K562 (cell line): ENCODE data around the gene MRPS33. TPM values are rescaled to one million over a fixed set of nuclear protein-coding genes. Genes with fewer than 3 reads are reported as not detected.
A peak's percentile ranks its signal among the peaks of the same experiment; 100 is the strongest.

Experiments
- CBX5 ChIP-seq: IDR thresholded peaks from 2 replicates; pipeline ENCODE4 v1.6.1; 2014; ENCODE audit warnings: low read depth, borderline replicate concordance
- CREB3L1 ChIP-seq: fragments of 450-650 bp; IDR thresholded peaks from 2 replicates; pipeline ENCODE4 v1.6.1; 2014; ENCODE audit warnings: low read depth, mild to moderate bottlenecking, moderate library complexity, borderline replicate concordance
- DEAF1 ChIP-seq: fragments of 450-650 bp; formaldehyde crosslinking; IDR thresholded peaks from 2 replicates; pipeline ENCODE4 v1.4.0; 2020; ENCODE audit warnings: mild to moderate bottlenecking, moderate library complexity
- EP400 ChIP-seq: fragments of 450-650 bp; IDR thresholded peaks from 2 replicates; pipeline ENCODE4 v1.6.1; 2017; ENCODE audit warnings: antibody characterized with exemption, mild to moderate bottlenecking, moderate library complexity
- HNRNPL ChIP-seq: fragments of 200-400 bp; formaldehyde crosslinking; IDR thresholded peaks from 2 replicates; pipeline ENCODE4 v1.6.1; 2017; ENCODE audit warnings: low read depth, mild to moderate bottlenecking, low read length
- KDM1A ChIP-seq, 2 experiments: fragments of 450-650 bp; IDR thresholded peaks; 2 replicates each; pipeline ENCODE4 v1.6.1; 2016; ENCODE audit warnings: mild to moderate bottlenecking in 2 of 2
- KLF13 ChIP-seq: fragments of 450-650 bp; IDR thresholded peaks from 2 replicates; pipeline ENCODE4 v1.6.1; 2016; ENCODE audit warnings: missing genetic modification characterization, low read depth, mild to moderate bottlenecking, missing compliant biosample characterization, moderate library complexity, borderline replicate concordance
- KLF6 ChIP-seq: fragments of 250-450 bp; sonication (Bioruptor Pico); IDR thresholded peaks from 2 replicates; pipeline ENCODE4 v1.4.0; 2020; ENCODE audit warnings: mild to moderate bottlenecking, moderate library complexity, borderline replicate concordance
- PHF21A ChIP-seq: fragments of 450-650 bp; IDR thresholded peaks from 2 replicates; pipeline ENCODE4 v1.6.1; 2017; ENCODE audit warnings: low read depth, borderline replicate concordance
- RBM14 ChIP-seq: fragments of 200-400 bp; formaldehyde crosslinking; IDR thresholded peaks from 2 replicates; pipeline ENCODE4 v1.6.1; 2018; ENCODE audit warnings: low read depth, mild to moderate bottlenecking, low read length, moderate library complexity, borderline replicate concordance; ENCODE audit not compliant: insufficient read depth
- RFX5 ChIP-seq: IDR thresholded peaks from 2 replicates; pipeline ENCODE4 v1.6.1; 2011; ENCODE audit warnings: low read depth, mild to moderate bottlenecking, improper control_type of control experiment, low read length
- RREB1 ChIP-seq: fragments of 250-450 bp; sonication (Bioruptor Pico); IDR thresholded peaks from 2 replicates; pipeline ENCODE4 v1.4.0; 2020
- SIN3B ChIP-seq: fragments of 450-650 bp; IDR thresholded peaks from 2 replicates; pipeline ENCODE4 v1.6.1; 2017; ENCODE audit warnings: low read depth, mild to moderate bottlenecking, moderate library complexity
- SRSF9 ChIP-seq: fragments of 200-400 bp; formaldehyde crosslinking; IDR thresholded peaks from 2 replicates; pipeline ENCODE4 v1.6.1; 2017; ENCODE audit warnings: low read depth, low read length, borderline replicate concordance
- STAT5A ChIP-seq: IDR thresholded peaks from 2 replicates; pipeline ENCODE4 v1.6.1; 2012; ENCODE audit warnings: low read length, inconsistent platforms, borderline replicate concordance
- ZNF395 ChIP-seq: fragments of 200-800 bp; sonication (Bioruptor generic); IDR thresholded peaks from 2 replicates; pipeline ENCODE4 v1.6.1; 2017; ENCODE audit warnings: missing genetic modification characterization, missing compliant biosample characterization
- polyA plus RNA-seq, 8 experiments: library from polyadenylated mRNA; depleted of rRNA in 4 of 8; stranded (reverse) in 5 of 8; unstranded in 3 of 8; fragments of >200 nt; fragmentation: Nextera tagmentation in 2 of 8; fragmentation: Illumina TruSeq in 1 of 8; extraction: Ambion mirVana in 2 of 8; extraction: Trizol in 1 of 8; gene quantifications; 2 replicates each; pipeline versions ENCODE4 v1.2.1 to v1.2.3, GENCODE V29; 2011 to 2014; ENCODE audit warnings: inconsistent platforms in 1 of 8, missing spikeins in 1 of 8
- total RNA-seq, 7 experiments: library from RNA; depleted of rRNA in 6 of 7; stranded (reverse); fragments of >200 nt in 6 of 7; fragmentation: Illumina TruSeq in 2 of 7; extraction: Trizol in 2 of 7; gene quantifications; 2 replicates each; pipeline versions ENCODE4 v1.2.1 to v1.2.3, GENCODE V29; 2011 to 2021; ENCODE audit warnings: low replicate concordance in 1 of 7

MRPS33 gene
- total and polyA plus RNA-seq, 9 of the 15 experiments (the other 6 are each of a cell fraction or from before 2014, with no cell fraction given) = 81.1 to 442 (median 149) TPM

- TF ChIP-seq ZNF395 (CRISPR knock-in tag) (no peak; the same call in 1 of the 2 replicates), HNRNPL (no peak), SRSF9 (no peak), STAT5A (peak; percentile 62; the same call in 1 of the 2 replicates), EP400 (peak; percentile 99), RBM14 (no peak), DEAF1 (CRISPR knock-in tag) (no peak), KLF6 (no peak), CBX5 (peak; percentile 79), SIN3B (peak; percentile 82; the same call in 1 of the 2 replicates), PHF21A (peak; percentile 41; the same call in 1 of the 2 replicates), KDM1A (IDR thresholded peaks at IDR 0.05) (peak in 1 of 2 experiments; percentile 90; a peak in 1 of 4 replicates), RFX5 (no peak), KLF13 (peak; percentile 11; the same call in 1 of the 2 replicates), RREB1 (CRISPR knock-in tag) (no peak; the same call in 1 of the 2 replicates), CREB3L1 (peak; percentile 95)
Measured at GRCh38 chr7:141014524-141015395, at the start of gene MRPS33 (continued).
